ENCODE data around the gene VSTM2L.

DNA sequence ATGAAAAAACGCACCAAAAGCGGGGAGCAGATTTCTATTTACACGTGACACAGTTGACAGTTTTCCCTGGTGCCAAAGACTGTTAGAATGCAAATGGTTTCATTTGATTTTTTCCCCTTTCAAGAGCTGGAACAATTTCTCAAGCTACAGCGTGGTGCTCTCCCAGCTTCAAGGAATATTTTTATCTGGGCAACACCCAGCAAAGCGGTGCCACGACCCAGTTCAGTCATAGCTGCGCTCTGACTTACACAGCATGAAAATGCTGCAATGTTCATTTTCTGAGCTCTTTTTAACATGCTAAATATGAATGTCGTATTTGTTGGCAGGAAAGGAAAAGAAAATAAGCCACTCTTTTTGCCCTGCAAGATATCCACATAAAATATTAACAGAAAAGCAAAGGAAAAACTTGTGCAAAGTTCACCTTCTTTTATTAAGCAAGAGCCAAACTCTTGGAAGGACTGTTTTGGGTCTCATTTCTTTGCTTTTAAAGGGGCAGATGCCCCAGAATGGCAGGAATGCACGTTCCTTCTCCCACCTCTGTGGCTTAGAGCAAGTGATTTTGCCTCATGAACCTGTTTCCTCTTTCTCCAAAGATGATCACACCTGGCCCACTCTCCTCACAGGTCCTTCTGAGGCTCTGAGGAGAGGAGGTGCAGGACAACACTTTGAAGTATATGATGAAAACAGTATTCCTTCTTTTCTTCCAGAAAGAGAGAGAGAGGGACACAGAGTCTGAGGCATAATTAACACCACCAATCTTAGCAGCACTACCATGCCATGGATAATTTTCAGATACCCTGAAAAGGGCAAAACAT, 83.3 kb downstream of the VSTM2L start:
- TF ChIP-seq POLR2A (IDR thresholded peaks at IDR 0.05) (no peak), CTCF (IDR thresholded peaks at IDR 0.05) (no peak)
